Karpas-422 (cell line): ENCODE data around the gene KRT38. TPM values are rescaled to one million over a fixed set of nuclear protein-coding genes. Genes with fewer than 3 reads are reported as not detected.

Experiments used
- small RNA-seq: library from RNA; depleted of rRNA; stranded (forward); fragments of <200 nt; gene quantifications from one replicate; pipeline ENCODE3, GENCODE V24; 2014
- total RNA-seq: library from RNA; depleted of rRNA; stranded (reverse); fragments of >200 nt; shearing (Covaris generic); gene quantifications from 2 replicates; pipeline ENCODE4 v1.2.3, GENCODE V29; 2014; ENCODE audit warnings: low replicate concordance; rRNA removed

Gene KRT38
- total RNA-seq, 1 experiment from 2014 or later, result not detected

Small RNA genes within 50 kb of the gene (small RNA-seq; reads per million reads assigned to genes)
- 6.4 reads per million, percentile 85 among the genes with 10 or more reads in this experiment for gene RNU2-32P

Other genes starting within 250 kb of the KRT38 start
- not detected in 2 replicates for gene KRTAP9-2, start 214.3 kb downstream of the KRT38 start, total RNA-seq
- not detected in 2 replicates for gene KRTAP9-3, start 208.5 kb downstream of the KRT38 start, total RNA-seq
- gene KRTAP9-8, start 203.0 kb downstream of the KRT38 start, total RNA-seq, result not detected in 2 replicates
- gene KRTAP9-4, start 191.3 kb downstream of the KRT38 start, total RNA-seq, result not detected in 2 replicates
- not detected in 2 replicates for gene KRTAP9-9, start 185.6 kb downstream of the KRT38 start, total RNA-seq
- gene KRTAP9-6, start 175.6 kb downstream of the KRT38 start, total RNA-seq, result not detected in 2 replicates
- not detected in 2 replicates for gene KRTAP9-7, start 165.3 kb downstream of the KRT38 start, total RNA-seq
- not detected in 2 replicates for gene KRTAP29-1, start 138.1 kb downstream of the KRT38 start, total RNA-seq
- not detected in 2 replicates for gene KRTAP16-1, start 131.7 kb downstream of the KRT38 start, total RNA-seq
- gene KRTAP17-1, start 125.3 kb downstream of the KRT38 start, total RNA-seq, result 1.6 TPM in 1 of 2 replicates, not detected in the other
- not detected in 2 replicates for gene KRT33A, start 90.2 kb downstream of the KRT38 start, total RNA-seq
- not detected in 2 replicates for gene KRT33B, start 71.2 kb downstream of the KRT38 start, total RNA-seq
- not detected in 2 replicates for gene KRT34, start 58.7 kb downstream of the KRT38 start, total RNA-seq
- not detected in 2 replicates for gene KRT31, start 43.4 kb downstream of the KRT38 start, total RNA-seq
- not detected in 2 replicates for gene KRT37, start 16.4 kb downstream of the KRT38 start, total RNA-seq
- not detected in 2 replicates for gene KRT32, start 26.4 kb upstream of the KRT38 start, total RNA-seq
- gene KRT35, start 40.2 kb upstream of the KRT38 start, total RNA-seq, result not detected in 2 replicates
- gene KRT36, start 48.9 kb upstream of the KRT38 start, total RNA-seq, result not detected in 2 replicates
- gene KRT13, start 64.6 kb upstream of the KRT38 start, total RNA-seq, result not detected in 2 replicates
- not detected in 2 replicates for gene KRT15, start 77.9 kb upstream of the KRT38 start, total RNA-seq
- gene KRT19, start 87.3 kb upstream of the KRT38 start, total RNA-seq, result not detected in 2 replicates
- not detected in 2 replicates for gene KRT9, start 131.1 kb upstream of the KRT38 start, total RNA-seq
- not detected in 2 replicates for gene KRT14, start 145.9 kb upstream of the KRT38 start, total RNA-seq
- not detected in 2 replicates for gene KRT16, start 171.8 kb upstream of the KRT38 start, total RNA-seq
- not detected in 2 replicates for gene KRT17, start 183.6 kb upstream of the KRT38 start, total RNA-seq
- gene EIF1, start 247.9 kb upstream of the KRT38 start, total RNA-seq, result 101 and 172 TPM in 2 replicates